Coronary artery (tissue), 2 donors: ENCODE data around the gene WNK4.
A peak's percentile ranks its signal among the peaks of the same experiment; 100 is the strongest.

ENCODE experiments used
- DNase-seq: peaks from one replicate; pipeline ENCODE4 v3.0.0-alpha.2; 2017; ENCODE audit warnings: low spot score
- H3K27ac ChIP-seq, 2 donors: fragments of 200-600 bp; sonication (generic); one replicate each; pipeline ENCODE4 v1.5.1; 2016 to 2019
- H3K4me3 ChIP-seq: fragments of 200-600 bp; sonication (generic); 2 replicates; pipeline ENCODE4 v1.5.1; 2016; ENCODE audit warnings: mild to moderate bottlenecking, moderate library complexity
- CTCF ChIP-seq: fragments of 200-600 bp; sonication (generic); IDR thresholded peaks from one replicate; pipeline ENCODE4 v1.5.1; 2019; ENCODE audit warnings: antibody characterized with exemption

Gene WNK4

GRCh38 chr17:42748202-42748907, 32.1 kb upstream of the WNK4 start:
- DNase-seq: no peak
- H3K27ac ChIP-seq: peak overlapping the region in 1 of 2 donors; percentile 84
- no peak overlapping the region for H3K4me3 ChIP-seq
- TF ChIP-seq CTCF: no peak

- no peak for DNase-seq
- no peak overlapping the region for H3K4me3 ChIP-seq
- peak overlapping the region in 1 of 2 donors; percentile 84 for H3K27ac ChIP-seq
- no peak for TF ChIP-seq CTCF
These were observed 31.3 kb upstream of the WNK4 start for GRCh38 chr17:42748908-42749798.

GRCh38 chr17:42750739-42751344, 29.6 kb upstream of the WNK4 start:
- H3K27ac ChIP-seq: peak overlapping the region in 1 of 2 donors; percentile 84
- no peak overlapping the region for H3K4me3 ChIP-seq
- no peak for DNase-seq
- TF ChIP-seq CTCF: no peak

- Histone ChIP-seq H3K4me3 (no peak overlapping the region), H3K27ac (peak overlapping the region in 1 of 2 donors; percentile 84)
- no peak for DNase-seq
- no peak for TF ChIP-seq CTCF
These were observed 28.8 kb upstream of the WNK4 start for GRCh38 chr17:42751628-42752027.

- DNase-seq: no peak
- Histone ChIP-seq H3K4me3 (no peak overlapping the region), H3K27ac (peak overlapping the region in 1 of 2 donors; percentile 45)
- no peak for TF ChIP-seq CTCF
These were observed 25.6 kb upstream of the WNK4 start for GRCh38 chr17:42754782-42755181.

GRCh38 chr17:42759982-42760651, 20.3 kb upstream of the WNK4 start:
- DNase-seq: no peak
- TF ChIP-seq CTCF: no peak
- Histone ChIP-seq H3K4me3 (peak overlapping the region; percentile 70), H3K27ac (peak overlapping the region in 1 of 2 donors; percentile 77)
